ACHN (cell line): Measurements from ENCODE around the gene COL10A1.

Experiments used
- DNase-seq: peaks from one replicate; pipeline ENCODE4 v3.0.0-alpha.2; 2015
- in situ Hi-C: cut with HindIII; loops from 2 replicates; pipeline ENCODE4 v1.10.0; 2017; ENCODE audit warnings: low sequenced_read_pairs, low pct_ligation_motif_present, low pct_unique_long_range_greater_than_20kb

The COL10A1 gene

GRCh38 chr6:116126032-116126431 is at the start of gene COL10A1:
COL10A1 (minus strand) TSS chr6:116126132; CDS start chr6:116125492, 640 bp downstream.
- DNase-seq = no peak
- in situ Hi-C loops = no loop called here

- DNase-seq = peak; percentile 5
- in situ Hi-C loops = no loop called here
Measured at GRCh38 chr6:116175344-116175743, 49.4 kb upstream of the COL10A1 start.

- DNase-seq = no peak
- in situ Hi-C loops = no loop called here
Measured at GRCh38 chr6:116173928-116174327, 48.0 kb upstream of the COL10A1 start.

GRCh38 chr6:116170358-116171057 is 44.6 kb upstream of the COL10A1 start:
- DNase-seq = no peak
- in situ Hi-C loops = no loop called here

GRCh38 chr6:116169880-116170279 is 43.9 kb upstream of the COL10A1 start:
- in situ Hi-C loops = no loop called here

GRCh38 chr6:116168148-116168547 is 42.2 kb upstream of the COL10A1 start:
- in situ Hi-C loops = no loop called here
- DNase-seq = no peak

More at GRCh38 chr6:116169880-116170279, 43.9 kb upstream of the COL10A1 start:
- no peak for DNase-seq

- no peak for DNase-seq
- in situ Hi-C loops = no loop called here
Measured at GRCh38 chr6:116166369-116166768, 40.4 kb upstream of the COL10A1 start.

- no peak for DNase-seq
- in situ Hi-C loops = no loop called here
Measured at GRCh38 chr6:116165596-116165995, 39.7 kb upstream of the COL10A1 start.

- in situ Hi-C loops = no loop called here
- DNase-seq = no peak
Measured at GRCh38 chr6:116159782-116160524, 34.0 kb upstream of the COL10A1 start.

- in situ Hi-C loops = no loop called here
- DNase-seq = no peak
Measured at GRCh38 chr6:116158641-116159040, 32.7 kb upstream of the COL10A1 start.

- in situ Hi-C loops = no loop called here
- DNase-seq = no peak
Measured at GRCh38 chr6:116157391-116157790, 31.5 kb upstream of the COL10A1 start.

GRCh38 chr6:116156405-116157326 is 30.7 kb upstream of the COL10A1 start:
- DNase-seq = no peak
- in situ Hi-C loops = no loop called here

GRCh38 chr6:116154887-116155286 is 29.0 kb upstream of the COL10A1 start:
- DNase-seq = no peak
- in situ Hi-C loops = no loop called here

- DNase-seq = no peak
- in situ Hi-C loops = no loop called here
Measured at GRCh38 chr6:116152620-116153019, 26.7 kb upstream of the COL10A1 start.

GRCh38 chr6:116145803-116146675 is 20.1 kb upstream of the COL10A1 start:
- in situ Hi-C loops = no loop called here
- no peak for DNase-seq

- peak; percentile 51 for DNase-seq
- in situ Hi-C loops = no loop called here
Measured at GRCh38 chr6:116144605-116145004, 18.7 kb upstream of the COL10A1 start.

- in situ Hi-C loops = no loop called here
- DNase-seq = peak; percentile 6
Measured at GRCh38 chr6:116139917-116140316, 14.0 kb upstream of the COL10A1 start.

GRCh38 chr6:116136933-116137340 is 11.0 kb upstream of the COL10A1 start:
- in situ Hi-C loops = no loop called here
- no peak for DNase-seq
